Trophoblast cell (in vitro differentiated cells and primary cell): ENCODE data around the gene ZNF678.

Experiments
- DNase-seq, 2 donors: peaks; one replicate each; pipeline ENCODE4 v3.0.0-alpha.2; 2016
- H2AFZ ChIP-seq: 2 replicates; pipeline ENCODE4 v1.6.1; 2013; ENCODE audit warnings: low read length, moderate library complexity, mild to moderate bottlenecking; ENCODE audit not compliant: insufficient read depth, poor library complexity
- H2AK5ac ChIP-seq: 2 replicates; pipeline ENCODE4 v1.6.1; 2013; ENCODE audit warnings: mild to moderate bottlenecking, low read length
- H2BK120ac ChIP-seq: 2 replicates; pipeline ENCODE4 v1.6.1; 2013; ENCODE audit warnings: low read length, mild to moderate bottlenecking, moderate library complexity; ENCODE audit not compliant: insufficient read depth, poor library complexity
- H2BK12ac ChIP-seq: 2 replicates; pipeline ENCODE4 v1.6.1; 2013; ENCODE audit warnings: mild to moderate bottlenecking, low read length, moderate library complexity
- H2BK5ac ChIP-seq: 2 replicates; pipeline ENCODE4 v1.6.1; 2013; ENCODE audit warnings: low read length, low read depth, moderate library complexity, mild to moderate bottlenecking; ENCODE audit not compliant: poor library complexity
- H3K14ac ChIP-seq: 2 replicates; pipeline ENCODE4 v1.6.1; 2013; ENCODE audit warnings: mild to moderate bottlenecking, low read length
- H3K18ac ChIP-seq: 2 replicates; pipeline ENCODE4 v1.6.1; 2013; ENCODE audit warnings: mild to moderate bottlenecking, low read length
- H3K23ac ChIP-seq: 2 replicates; pipeline ENCODE4 v1.6.1; 2013; ENCODE audit warnings: low read length
- H3K27ac ChIP-seq: 2 replicates; pipeline ENCODE4 v1.5.1; 2013; ENCODE audit warnings: low read depth, mild to moderate bottlenecking, inconsistent platforms, low read length, moderate library complexity
- H3K27me3 ChIP-seq: 2 replicates; pipeline ENCODE4 v1.6.1; 2013; ENCODE audit warnings: inconsistent platforms, mild to moderate bottlenecking, low read length, moderate library complexity; ENCODE audit not compliant: insufficient read depth
- H3K36me3 ChIP-seq, 2 experiments: 1 replicate in 1 of 2; 2 replicates in 1 of 2; pipeline ENCODE4 v1.6.1; 2013; ENCODE audit warnings: low read length in 2 of 2, mild to moderate bottlenecking in 2 of 2, moderate library complexity in 1 of 2; ENCODE audit not compliant: insufficient read depth in 2 of 2, control insufficient read depth in 1 of 2
- H3K4ac ChIP-seq: 2 replicates; pipeline ENCODE4 v1.6.1; 2013; ENCODE audit warnings: low read depth, mild to moderate bottlenecking, low read length, moderate library complexity
- H3K4me1 ChIP-seq, 2 experiments: 1 replicate in 1 of 2; 2 replicates in 1 of 2; pipeline ENCODE4 v1.6.1; 2013; ENCODE audit warnings: low read length in 2 of 2, mild to moderate bottlenecking in 2 of 2, moderate library complexity in 1 of 2; ENCODE audit not compliant: insufficient read depth in 2 of 2, control insufficient read depth in 1 of 2
- H3K4me2 ChIP-seq: 2 replicates; pipeline ENCODE4 v1.6.1; 2013; ENCODE audit warnings: inconsistent platforms, mild to moderate bottlenecking, low read length, moderate library complexity
- H3K4me3 ChIP-seq: 2 replicates; pipeline ENCODE4 v1.5.1; 2013; ENCODE audit warnings: mild to moderate bottlenecking, low read depth, low read length, inconsistent platforms
- H3K79me1 ChIP-seq: one replicate; pipeline ENCODE4 v1.6.1; 2013; ENCODE audit warnings: low read length
- H3K79me2 ChIP-seq: 2 replicates; pipeline ENCODE4 v1.6.1; 2013; ENCODE audit warnings: low read length, mild to moderate bottlenecking; ENCODE audit not compliant: control insufficient read depth, insufficient read depth, poor library complexity
- H3K9ac ChIP-seq: 2 replicates; pipeline ENCODE4 v1.6.1; 2013; ENCODE audit warnings: mild to moderate bottlenecking, low read length
- H3K9me3 ChIP-seq: 2 replicates; pipeline ENCODE4 v1.6.1; 2013; ENCODE audit warnings: low read depth, mild to moderate bottlenecking, control low read depth, inconsistent platforms, low read length; ENCODE audit not compliant: insufficient read depth
- H4K12ac ChIP-seq: 2 replicates; pipeline ENCODE4 v1.6.1; 2013; ENCODE audit warnings: low read depth, mild to moderate bottlenecking, low read length, moderate library complexity
- H4K8ac ChIP-seq: 2 replicates; pipeline ENCODE4 v1.6.1; 2013; ENCODE audit warnings: low read depth, mild to moderate bottlenecking, low read length, moderate library complexity
- H4K91ac ChIP-seq: one replicate; pipeline ENCODE4 v1.6.1; 2013; ENCODE audit warnings: low read depth, mild to moderate bottlenecking, low read length, moderate library complexity
- WGBS: extraction: QIAGEN DNeasy Blood & Tissue Kit; methylation state at CpG from one replicate; pipeline ENCODE4 v1.1.7; 2013; ENCODE audit warnings: missing lambda C conversion rate; ENCODE audit not compliant: insufficient read length, insufficient coverage; ENCODE audit errors: extremely low coverage; 5-methylcytosine and 5-hydroxymethylcytosine counted together

Gene ZNF678

DNA sequence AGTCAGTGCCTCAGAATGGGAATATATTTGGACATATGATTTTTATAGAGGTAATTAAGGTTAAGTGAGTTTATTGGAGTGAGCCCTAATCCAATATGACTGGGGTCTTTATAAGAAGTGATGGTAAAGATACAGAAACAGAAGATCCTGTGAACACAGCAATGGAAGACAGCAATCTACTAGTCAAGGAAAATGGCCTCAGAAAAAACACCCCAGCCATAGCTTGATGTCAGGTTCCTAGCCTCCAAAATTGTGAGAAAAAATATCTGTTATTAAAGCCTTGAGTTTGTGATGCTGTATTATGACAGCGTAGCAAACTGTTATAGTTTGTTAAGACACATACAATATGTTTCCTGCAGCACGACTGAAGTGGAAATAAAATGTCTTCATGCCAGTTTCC is 99.6 kb downstream of the ZNF678 start:
- no peak for DNase-seq
- Histone ChIP-seq H3K18ac (no peak overlapping the region), H4K12ac (no peak overlapping the region), H3K79me1 (no peaks in the 10 kb centered on the region), H3K4ac (no peak overlapping the region), H4K91ac (no peak overlapping the region), H3K36me3 (peaks cover 0 to 5% of the 10 kb centered on the region in 2 experiments), H3K14ac (no peak overlapping the region), H3K79me2 (no peaks in the 10 kb centered on the region), H3K4me2 (no peak overlapping the region), H2BK5ac (no peak overlapping the region), H4K8ac (no peak overlapping the region), H3K9me3 (peaks cover 16% of the 10 kb centered on the region), H2AK5ac (no peak overlapping the region), H2BK120ac (no peak overlapping the region), H3K23ac (no peak overlapping the region), H3K4me1 (no peaks in the 10 kb centered on the region), H2AFZ (no peak overlapping the region), H3K27ac (no peak overlapping the region), H2BK12ac (no peak overlapping the region), H3K9ac (no peak overlapping the region), H3K4me3 (no peak overlapping the region), H3K27me3 (no peaks in the 10 kb centered on the region)
- WGBS, result no CpG with 5 or more reads among the region's 2 CpGs

DNA sequence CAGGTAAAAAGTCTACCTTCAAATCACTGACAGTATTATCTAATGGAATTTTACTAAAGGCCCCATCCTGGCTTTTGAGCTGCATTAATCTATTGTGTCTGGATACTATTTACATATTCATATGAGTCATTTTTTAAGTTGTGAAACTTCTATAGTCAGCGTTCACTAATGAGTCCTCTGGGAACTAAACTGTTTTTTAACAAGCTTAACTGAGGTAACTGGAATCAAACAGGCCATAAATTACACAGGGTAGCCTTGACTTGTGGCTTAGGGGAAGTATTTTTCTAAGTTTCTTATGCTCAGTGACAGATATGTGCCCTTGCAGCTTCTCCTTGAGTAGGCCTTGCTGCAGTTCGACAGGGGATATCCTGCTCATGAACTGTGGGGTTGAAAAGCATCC is 102.9 kb downstream of the ZNF678 start:
- Histone ChIP-seq H3K4me1 (no peaks in the 10 kb centered on the region), H3K9ac (no peak overlapping the region), H3K23ac (no peak overlapping the region), H4K91ac (no peak overlapping the region), H3K27ac (no peak overlapping the region), H3K9me3 (peaks cover 17% of the 10 kb centered on the region), H3K79me2 (no peaks in the 10 kb centered on the region), H2AK5ac (no peak overlapping the region), H3K4me3 (no peak overlapping the region), H2BK5ac (no peak overlapping the region), H3K4me2 (no peak overlapping the region), H2BK12ac (no peak overlapping the region), H4K12ac (no peak overlapping the region), H2AFZ (no peak overlapping the region), H3K4ac (no peak overlapping the region), H3K79me1 (no peaks in the 10 kb centered on the region), H3K14ac (no peak overlapping the region), H4K8ac (no peak overlapping the region), H2BK120ac (no peak overlapping the region), H3K27me3 (no peaks in the 10 kb centered on the region), H3K18ac (no peak overlapping the region), H3K36me3 (peaks cover 0 to 3% of the 10 kb centered on the region in 2 experiments)
- no CpG with 5 or more reads among the region's 2 CpGs for WGBS
- DNase-seq, result no peak

DNA sequence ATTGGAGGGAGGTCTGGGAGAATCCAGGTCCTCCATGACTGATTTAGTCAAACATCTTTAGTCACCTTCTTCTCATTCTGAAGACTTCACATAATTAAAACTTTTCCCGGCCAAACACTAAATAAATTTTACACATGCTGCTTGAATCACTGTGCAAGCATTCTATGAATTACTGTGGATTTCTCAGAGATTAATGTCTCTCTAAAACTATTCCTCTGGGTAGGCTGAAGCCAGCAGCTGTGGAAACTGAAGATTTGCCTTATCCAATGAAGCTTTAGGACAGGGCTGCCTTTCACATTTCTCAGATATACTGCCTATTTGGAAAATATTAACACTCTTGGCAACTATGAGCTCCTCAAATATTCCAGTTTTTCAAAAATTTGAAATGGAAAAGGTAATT is 110.1 kb downstream of the ZNF678 start:
- peak; percentile 49 to 82 for DNase-seq
- no peaks in the 10 kb centered on the region for H3K79me1 ChIP-seq
- peaks cover 8% of the 10 kb centered on the region for H3K9me3 ChIP-seq
- H3K18ac ChIP-seq, result no peak overlapping the region
- H3K4me3 ChIP-seq, result no peak overlapping the region
- no peak overlapping the region for H2AFZ ChIP-seq
- no peaks in the 10 kb centered on the region for H3K27me3 ChIP-seq
- H3K4me1 ChIP-seq, result no peaks in the 10 kb centered on the region
- no peak overlapping the region for H4K91ac ChIP-seq
- no peak overlapping the region for H4K8ac ChIP-seq
- no peak overlapping the region for H3K4ac ChIP-seq
- H2AK5ac ChIP-seq, result no peak overlapping the region
- WGBS, result no CpG with 5 or more reads among the region's 1 CpG
- no peak overlapping the region for H3K14ac ChIP-seq
- H3K79me2 ChIP-seq, result no peaks in the 10 kb centered on the region
- no peak overlapping the region for H4K12ac ChIP-seq
- no peak overlapping the region for H2BK5ac ChIP-seq
- no peak overlapping the region for H2BK12ac ChIP-seq
- no peak overlapping the region for H3K4me2 ChIP-seq
- H3K9ac ChIP-seq, result no peak overlapping the region
- H3K27ac ChIP-seq, result no peak overlapping the region
- no peak overlapping the region for H2BK120ac ChIP-seq
- no peak overlapping the region for H3K23ac ChIP-seq
- H3K36me3 ChIP-seq, result no peaks in the 10 kb centered on the region

DNA sequence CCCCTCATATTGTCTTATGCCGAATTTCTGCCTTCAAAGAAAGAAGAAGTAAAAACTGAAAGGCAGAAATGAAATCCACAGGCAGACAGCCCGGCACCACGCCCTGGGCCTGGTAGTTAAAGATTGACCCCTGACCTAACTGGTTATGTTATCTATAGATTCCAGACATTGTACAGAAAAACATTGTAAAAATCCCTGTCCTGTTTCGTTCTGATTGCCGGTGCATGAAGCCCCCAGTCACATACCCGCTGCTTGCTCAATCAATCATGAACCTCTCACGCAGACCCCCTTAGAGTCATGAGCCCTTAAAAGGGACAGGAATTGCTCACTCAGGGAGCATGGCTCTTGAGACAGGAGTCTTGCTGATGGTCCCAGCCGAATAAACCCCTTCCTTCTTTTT is 122.5 kb downstream of the ZNF678 start:
- no peak overlapping the region for H3K14ac ChIP-seq
- WGBS, result no CpG with 5 or more reads among the region's 8 CpGs
- peak in 1 of 2 donors; percentile 50 for DNase-seq

More for the DNA sequence above, 122.5 kb downstream of the ZNF678 start:
- H2BK12ac ChIP-seq, result no peak overlapping the region
- peaks cover 5% of the 10 kb centered on the region for H3K9me3 ChIP-seq
- no peak overlapping the region for H4K91ac ChIP-seq
- no peak overlapping the region for H3K23ac ChIP-seq
- H3K27me3 ChIP-seq, result no peaks in the 10 kb centered on the region
- H3K4me2 ChIP-seq, result no peak overlapping the region
- no peak overlapping the region for H2BK5ac ChIP-seq
- no peak overlapping the region for H3K4ac ChIP-seq
- H3K36me3 ChIP-seq, result no peaks in the 10 kb centered on the region
- no peak overlapping the region for H3K4me3 ChIP-seq
- no peak overlapping the region for H3K9ac ChIP-seq
- no peak overlapping the region for H3K18ac ChIP-seq
- H4K8ac ChIP-seq, result no peak overlapping the region
- H3K4me1 ChIP-seq, result no peaks in the 10 kb centered on the region
- H2BK120ac ChIP-seq, result no peak overlapping the region
- H3K79me1 ChIP-seq, result no peaks in the 10 kb centered on the region
- H3K27ac ChIP-seq, result no peak overlapping the region
- no peak overlapping the region for H4K12ac ChIP-seq
- no peak overlapping the region for H2AK5ac ChIP-seq
- H2AFZ ChIP-seq, result no peak overlapping the region
- H3K79me2 ChIP-seq, result no peaks in the 10 kb centered on the region
